Measurements from ENCODE around the gene DLGAP4.

GRCh38 chr20:36322131-36322530 lies 16.0 kb downstream of the DLGAP4 start:
- TF ChIP-seq, protein P1, sequence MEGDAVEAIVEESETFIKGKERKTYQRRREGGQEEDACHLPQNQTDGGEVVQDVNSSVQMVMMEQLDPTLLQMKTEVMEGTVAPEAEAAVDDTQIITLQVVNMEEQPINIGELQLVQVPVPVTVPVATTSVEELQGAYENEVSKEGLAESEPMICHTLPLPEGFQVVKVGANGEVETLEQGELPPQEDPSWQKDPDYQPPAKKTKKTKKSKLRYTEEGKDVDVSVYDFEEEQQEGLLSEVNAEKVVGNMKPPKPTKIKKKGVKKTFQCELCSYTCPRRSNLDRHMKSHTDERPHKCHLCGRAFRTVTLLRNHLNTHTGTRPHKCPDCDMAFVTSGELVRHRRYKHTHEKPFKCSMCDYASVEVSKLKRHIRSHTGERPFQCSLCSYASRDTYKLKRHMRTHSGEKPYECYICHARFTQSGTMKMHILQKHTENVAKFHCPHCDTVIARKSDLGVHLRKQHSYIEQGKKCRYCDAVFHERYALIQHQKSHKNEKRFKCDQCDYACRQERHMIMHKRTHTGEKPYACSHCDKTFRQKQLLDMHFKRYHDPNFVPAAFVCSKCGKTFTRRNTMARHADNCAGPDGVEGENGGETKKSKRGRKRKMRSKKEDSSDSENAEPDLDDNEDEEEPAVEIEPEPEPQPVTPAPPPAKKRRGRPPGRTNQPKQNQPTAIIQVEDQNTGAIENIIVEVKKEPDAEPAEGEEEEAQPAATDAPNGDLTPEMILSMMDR (IDR thresholded peaks at IDR 0.05; ENCODE audit: low read depth, low read length, poor library complexity, severe bottlenecking) = no peak
- no peak for TF ChIP-seq EZH2phosphoT487 (IDR thresholded peaks at IDR 0.05; ENCODE audit: borderline replicate concordance, low read length)

Measured in DOHH2 (cell line).